Mesenchymal stem cell (in vitro differentiated cells and primary cell): ENCODE results near the gene RASA4. TPM values are rescaled to one million over a fixed set of nuclear protein-coding genes. Genes with fewer than 3 reads are reported as not detected.
"Not testable (repeated sequence)": the region's sequence is repeated elsewhere in the genome, so short reads cannot be mapped to it uniquely, and the experiment has no call there.

ENCODE experiments used
- DNase-seq: peaks from one replicate; pipeline ENCODE4 v3.0.0-alpha.2; 2013
- H2AFZ ChIP-seq: one replicate; pipeline ENCODE4 v1.6.1; 2013; ENCODE audit warnings: low read depth, mild to moderate bottlenecking, control low read depth, inconsistent platforms, low read length, moderate library complexity
- H2AK5ac ChIP-seq: 2 replicates; pipeline ENCODE4 v1.6.1; 2013; ENCODE audit warnings: low read length, moderate library complexity, mild to moderate bottlenecking, inconsistent platforms; ENCODE audit not compliant: severe bottlenecking
- H2BK120ac ChIP-seq: one replicate; pipeline ENCODE4 v1.6.1; 2013; ENCODE audit warnings: low read depth, mild to moderate bottlenecking, inconsistent platforms, low read length, moderate library complexity
- H2BK12ac ChIP-seq, 2 experiments: one replicate each; pipeline ENCODE4 v1.6.1; 2013; ENCODE audit warnings: inconsistent platforms in 2 of 2, low read length in 2 of 2, mild to moderate bottlenecking in 2 of 2, moderate library complexity in 2 of 2, control low read depth in 1 of 2
- H2BK15ac ChIP-seq: one replicate; pipeline ENCODE4 v1.6.1; 2013; ENCODE audit warnings: mild to moderate bottlenecking, low read depth, inconsistent platforms; ENCODE audit not compliant: poor library complexity, severe bottlenecking
- H2BK5ac ChIP-seq: 2 replicates; pipeline ENCODE4 v1.6.1; 2013; ENCODE audit warnings: low read depth, mild to moderate bottlenecking, low read length, control low read depth, inconsistent platforms; ENCODE audit not compliant: poor library complexity, severe bottlenecking
- H3K14ac ChIP-seq, 2 experiments: one replicate each; pipeline ENCODE4 v1.6.1; 2013; ENCODE audit warnings: inconsistent platforms in 2 of 2, low read length in 2 of 2, control low read depth in 1 of 2, mild to moderate bottlenecking in 1 of 2, moderate library complexity in 1 of 2
- H3K18ac ChIP-seq, 2 experiments: one replicate each; pipeline ENCODE4 v1.6.1; 2013; ENCODE audit warnings: inconsistent platforms in 2 of 2, low read length in 2 of 2, control low read depth in 1 of 2, low read depth in 1 of 2, mild to moderate bottlenecking in 1 of 2
- H3K23ac ChIP-seq, 2 experiments: one replicate each; pipeline ENCODE4 v1.6.1; 2013; ENCODE audit warnings: inconsistent platforms in 2 of 2, low read length in 2 of 2, mild to moderate bottlenecking in 2 of 2, moderate library complexity in 2 of 2, control low read depth in 1 of 2
- H3K27ac ChIP-seq: 2 replicates; pipeline ENCODE4 v1.5.1; 2013; ENCODE audit warnings: mild to moderate bottlenecking, moderate library complexity, low read length, control low read depth, inconsistent platforms; ENCODE audit not compliant: poor library complexity, severe bottlenecking
- H3K27me3 ChIP-seq, 2 experiments: 2 replicates each; pipeline versions ENCODE4 v1.6.1 to v1.7.0; 2013; ENCODE audit warnings: low read length in 2 of 2, mild to moderate bottlenecking in 2 of 2, moderate library complexity in 2 of 2, control low read depth in 1 of 2, inconsistent platforms in 1 of 2; ENCODE audit not compliant: control insufficient read depth in 1 of 2, insufficient read depth in 1 of 2
- H3K36me3 ChIP-seq, 2 experiments: 2 replicates each; pipeline versions ENCODE4 v1.6.1 to v1.7.0; 2013; ENCODE audit warnings: low read length in 2 of 2, control low read depth in 1 of 2, inconsistent platforms in 1 of 2, low read depth in 1 of 2, mild to moderate bottlenecking in 1 of 2; ENCODE audit not compliant: insufficient read depth in 2 of 2, control insufficient read depth in 1 of 2
- H3K4ac ChIP-seq, 2 experiments: one replicate each; pipeline ENCODE4 v1.6.1; 2013; ENCODE audit warnings: inconsistent platforms in 2 of 2, low read length in 2 of 2, mild to moderate bottlenecking in 2 of 2, moderate library complexity in 2 of 2, control low read depth in 1 of 2, low read depth in 1 of 2
- H3K4me1 ChIP-seq: 2 replicates; pipeline ENCODE4 v1.6.1; 2013; ENCODE audit warnings: low read depth, low read length, control low read depth; ENCODE audit not compliant: control insufficient read depth, insufficient read depth
- H3K4me2 ChIP-seq: 2 replicates; pipeline ENCODE4 v1.6.1; 2013; ENCODE audit warnings: low read length, mild to moderate bottlenecking, inconsistent platforms; ENCODE audit not compliant: poor library complexity, severe bottlenecking
- H3K4me3 ChIP-seq, 2 experiments: 2 replicates each; pipeline versions ENCODE4 v1.5.1 to v1.7.0; 2013; ENCODE audit warnings: low read length in 2 of 2, mild to moderate bottlenecking in 2 of 2, control low read depth in 1 of 2, low read depth in 1 of 2; ENCODE audit not compliant: insufficient read depth in 1 of 2
- H3K79me1 ChIP-seq: replicated peaks from 2 replicates; pipeline ENCODE4 v1.6.1; 2013; ENCODE audit warnings: mild to moderate bottlenecking, control low read depth, low read length, inconsistent platforms; ENCODE audit not compliant: poor library complexity, severe bottlenecking
- H3K9ac ChIP-seq: 2 replicates; pipeline ENCODE4 v1.7.0; 2013; ENCODE audit warnings: mild to moderate bottlenecking, low read length, moderate library complexity
- H3K9me3 ChIP-seq: 2 replicates; pipeline ENCODE4 v1.7.0; 2013; ENCODE audit warnings: mild to moderate bottlenecking, low read length; ENCODE audit not compliant: control insufficient read depth
- H4K8ac ChIP-seq: one replicate; pipeline ENCODE4 v1.6.1; 2013; ENCODE audit warnings: inconsistent platforms, mild to moderate bottlenecking, low read length, moderate library complexity
- H4K91ac ChIP-seq: one replicate; pipeline ENCODE4 v1.6.1; 2013; ENCODE audit warnings: mild to moderate bottlenecking, low read length, inconsistent platforms
- WGBS: methylation state at CpG from one replicate; pipeline ENCODE4 v1.1.7; 2013; ENCODE audit warnings: mixed read lengths; 5-methylcytosine and 5-hydroxymethylcytosine counted together
- polyA plus RNA-seq, 2 experiments: library from polyadenylated mRNA; stranded (reverse); fragments of 200-250 nt; gene quantifications; one replicate each; pipeline ENCODE4 v1.2.3, GENCODE V29; 2013

Gene RASA4
- 6.3 TPM for polyA plus RNA-seq (2013, experiment 1 of 2)
- 6.2 TPM for polyA plus RNA-seq (2013, experiment 2 of 2)

GRCh38 chr7:102616507-102617125 is at the start of gene RASA4:
RASA4 (minus strand) TSS chr7:102616756; CDS start chr7:102616689, 67 bp downstream.
- not testable (repeated sequence) for H3K79me1 ChIP-seq, H3K4ac ChIP-seq, H2AFZ ChIP-seq, H2BK12ac ChIP-seq, H3K23ac ChIP-seq, H3K14ac ChIP-seq, H2BK5ac ChIP-seq, H2BK120ac ChIP-seq, H3K9me3 ChIP-seq, H3K4me1 ChIP-seq, H3K36me3 ChIP-seq, H3K9ac ChIP-seq, H4K8ac ChIP-seq, H2BK15ac ChIP-seq, H4K91ac ChIP-seq, H3K27me3 ChIP-seq, H3K27ac ChIP-seq, H2AK5ac ChIP-seq
- peak; percentile 1 for DNase-seq
- Histone ChIP-seq H3K4me3 (peak within 1 kb of the TSS in 1 of 2 experiments; percentile 48), H3K4me2 (peak within 1 kb of the TSS; percentile 36), H3K18ac (peak within 1 kb of the TSS in 1 of 2 experiments; percentile 73)
- WGBS: no CpG with 5 or more reads among the region's 62 CpGs

- H2BK12ac ChIP-seq, H2AFZ ChIP-seq, H3K9ac ChIP-seq, H3K36me3 ChIP-seq, H3K14ac ChIP-seq, H3K23ac ChIP-seq, H3K4me3 ChIP-seq, H2BK120ac ChIP-seq, H3K4me2 ChIP-seq, H3K4me1 ChIP-seq, H3K27ac ChIP-seq, H3K4ac ChIP-seq, H3K79me1 ChIP-seq, H3K9me3 ChIP-seq, H4K8ac ChIP-seq, H3K27me3 ChIP-seq, H2BK15ac ChIP-seq, DNase-seq, H3K18ac ChIP-seq, H4K91ac ChIP-seq, H2AK5ac ChIP-seq, H2BK5ac ChIP-seq: not testable (repeated sequence)
- 95% methylated on average over 4 of the region's 11 CpGs for WGBS
Measured at GRCh38 chr7:102664765-102665164, 48.2 kb upstream of the RASA4 start.

DNA sequence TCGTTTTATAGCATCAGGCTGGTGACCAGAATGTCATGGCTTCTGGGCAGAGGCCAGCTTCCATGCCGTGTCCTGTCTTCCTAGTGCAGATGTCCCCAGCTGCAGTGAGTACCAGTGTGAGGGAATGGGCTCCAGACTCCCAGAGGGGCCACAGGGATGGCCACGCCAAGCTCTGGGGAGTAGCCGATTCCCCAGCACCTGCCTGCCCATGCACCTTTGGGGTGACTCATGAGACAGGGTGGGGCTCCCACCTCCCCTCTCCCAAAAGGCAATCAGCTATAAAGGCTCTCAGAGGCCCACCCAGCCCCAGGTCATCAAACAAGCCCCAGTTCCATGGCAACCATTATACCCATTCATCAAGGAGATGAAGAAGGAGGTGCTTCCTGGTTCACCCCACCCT is 33.4 kb upstream of the RASA4 start, which contains the start of gene SPDYE2B:
TSS of gene SPDYE2B (plus strand) at position 396 of the 400 bp plus-strand sequence. CDS start 2,030 bp downstream, outside the sequence.
- H2BK120ac ChIP-seq: not testable (repeated sequence)
- no CpG with 5 or more reads among the region's 4 CpGs for WGBS

GRCh38 chr7:102647813-102648212 is 31.3 kb upstream of the RASA4 start:
- H2BK120ac ChIP-seq, H3K27me3 ChIP-seq, H2BK12ac ChIP-seq, H2BK15ac ChIP-seq, H2BK5ac ChIP-seq, H3K4me2 ChIP-seq, H3K4me1 ChIP-seq, H3K27ac ChIP-seq, H3K9me3 ChIP-seq, H3K18ac ChIP-seq, H3K14ac ChIP-seq, H3K23ac ChIP-seq, H3K79me1 ChIP-seq, H2AFZ ChIP-seq, H3K4ac ChIP-seq, H4K91ac ChIP-seq, H4K8ac ChIP-seq, H3K4me3 ChIP-seq, H2AK5ac ChIP-seq, DNase-seq, H3K9ac ChIP-seq, H3K36me3 ChIP-seq: not testable (repeated sequence)
- 97% methylated on average over 3 of the region's 7 CpGs for WGBS

More for the DNA sequence above, 33.4 kb upstream of the RASA4 start, which contains the start of gene SPDYE2B:
- not testable (repeated sequence) for H4K8ac ChIP-seq, H2BK12ac ChIP-seq, H2BK5ac ChIP-seq, H3K4me1 ChIP-seq, H3K9me3 ChIP-seq, H2BK15ac ChIP-seq, H3K4me2 ChIP-seq, H3K18ac ChIP-seq, H4K91ac ChIP-seq, DNase-seq, H3K27ac ChIP-seq, H3K9ac ChIP-seq, H3K27me3 ChIP-seq, H3K36me3 ChIP-seq, H3K23ac ChIP-seq, H3K4me3 ChIP-seq, H3K79me1 ChIP-seq, H2AFZ ChIP-seq, H3K14ac ChIP-seq, H2AK5ac ChIP-seq, H3K4ac ChIP-seq
